ENCODE results near the gene ACSBG1.

DNA sequence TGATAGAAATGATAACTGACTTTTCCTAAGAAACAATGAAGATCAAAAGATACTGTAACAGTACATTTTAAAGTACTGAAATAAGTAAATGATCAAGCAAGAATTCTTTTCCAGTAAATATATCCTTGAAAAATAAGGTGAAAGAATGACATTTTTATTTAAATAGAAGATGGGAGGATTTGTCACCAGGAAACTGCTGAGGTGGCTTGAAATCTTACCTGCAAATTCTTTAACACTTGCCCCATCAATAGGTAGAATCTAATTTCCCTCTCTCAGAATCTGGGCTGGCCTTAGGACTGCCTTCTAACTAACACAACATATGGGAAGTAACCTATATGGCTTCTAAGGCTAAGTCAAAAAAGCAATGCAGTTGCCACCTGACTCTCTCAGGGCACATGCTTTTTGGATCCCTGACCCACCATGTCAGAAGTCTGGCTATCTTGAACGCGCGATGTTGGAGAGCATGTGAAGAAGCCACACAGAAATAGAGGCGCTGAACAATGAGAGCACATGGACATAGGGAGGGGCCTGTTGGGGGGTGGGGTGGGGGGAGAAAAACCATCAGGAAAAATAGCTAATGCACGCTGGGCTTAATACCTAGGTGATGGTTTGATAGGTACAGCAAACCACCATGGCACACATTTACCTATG is 11.5 kb downstream of the ACSBG1 start:
- no peak for TF ChIP-seq POLR2A (IDR thresholded peaks at IDR 0.05)
- TF ChIP-seq, protein P1, sequence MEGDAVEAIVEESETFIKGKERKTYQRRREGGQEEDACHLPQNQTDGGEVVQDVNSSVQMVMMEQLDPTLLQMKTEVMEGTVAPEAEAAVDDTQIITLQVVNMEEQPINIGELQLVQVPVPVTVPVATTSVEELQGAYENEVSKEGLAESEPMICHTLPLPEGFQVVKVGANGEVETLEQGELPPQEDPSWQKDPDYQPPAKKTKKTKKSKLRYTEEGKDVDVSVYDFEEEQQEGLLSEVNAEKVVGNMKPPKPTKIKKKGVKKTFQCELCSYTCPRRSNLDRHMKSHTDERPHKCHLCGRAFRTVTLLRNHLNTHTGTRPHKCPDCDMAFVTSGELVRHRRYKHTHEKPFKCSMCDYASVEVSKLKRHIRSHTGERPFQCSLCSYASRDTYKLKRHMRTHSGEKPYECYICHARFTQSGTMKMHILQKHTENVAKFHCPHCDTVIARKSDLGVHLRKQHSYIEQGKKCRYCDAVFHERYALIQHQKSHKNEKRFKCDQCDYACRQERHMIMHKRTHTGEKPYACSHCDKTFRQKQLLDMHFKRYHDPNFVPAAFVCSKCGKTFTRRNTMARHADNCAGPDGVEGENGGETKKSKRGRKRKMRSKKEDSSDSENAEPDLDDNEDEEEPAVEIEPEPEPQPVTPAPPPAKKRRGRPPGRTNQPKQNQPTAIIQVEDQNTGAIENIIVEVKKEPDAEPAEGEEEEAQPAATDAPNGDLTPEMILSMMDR (IDR thresholded peaks at IDR 0.05) = no peak

Data from esophagus squamous epithelium (tissue), 4 donors.